H9 (cell line): Measurements from ENCODE around the gene POFUT2. TPM values are rescaled to one million over a fixed set of nuclear protein-coding genes. Genes with fewer than 3 reads are reported as not detected.
A peak's percentile ranks its signal among the peaks of the same experiment; 100 is the strongest.
"Not testable (repeated sequence)": the region's sequence is repeated elsewhere in the genome, so short reads cannot be mapped to it uniquely, and the experiment has no call there.

Experiments used
- DNase-seq: peaks from one replicate; pipeline ENCODE4 v3.0.0-alpha.2; 2017
- H2AFZ ChIP-seq: one replicate; pipeline ENCODE4 v1.6.1; 2013; ENCODE audit warnings: mild to moderate bottlenecking, low read length, control low read depth, moderate library complexity
- H2AK5ac ChIP-seq: 2 replicates; pipeline ENCODE4 v1.6.1; 2013; ENCODE audit warnings: low read length, control low read depth, mixed read lengths; ENCODE audit not compliant: insufficient read length
- H2BK120ac ChIP-seq: one replicate; pipeline ENCODE4 v1.6.1; 2013; ENCODE audit warnings: low read depth, mild to moderate bottlenecking, low read length, control low read depth, inconsistent platforms; ENCODE audit not compliant: poor library complexity, severe bottlenecking
- H2BK12ac ChIP-seq: 2 replicates; pipeline ENCODE4 v1.6.1; 2013; ENCODE audit warnings: low read length, control low read depth, mixed read lengths, low read depth; ENCODE audit not compliant: insufficient read length
- H2BK15ac ChIP-seq: 2 replicates; pipeline ENCODE4 v1.6.1; 2013; ENCODE audit warnings: low read depth, low read length, control low read depth
- H2BK20ac ChIP-seq: one replicate; pipeline ENCODE4 v1.6.1; 2013; ENCODE audit warnings: low read depth, mild to moderate bottlenecking, low read length, control low read depth, inconsistent platforms; ENCODE audit not compliant: poor library complexity, severe bottlenecking
- H2BK5ac ChIP-seq: 2 replicates; pipeline ENCODE4 v1.6.1; 2013; ENCODE audit warnings: low read length, control low read depth, mixed read lengths; ENCODE audit not compliant: insufficient read length
- H3K14ac ChIP-seq: 2 replicates; pipeline ENCODE4 v1.6.1; 2013; ENCODE audit warnings: low read length, control low read depth; ENCODE audit not compliant: insufficient read depth
- H3K18ac ChIP-seq: 2 replicates; pipeline ENCODE4 v1.6.1; 2013; ENCODE audit warnings: low read depth, mild to moderate bottlenecking, mixed read lengths, low read length, control low read depth; ENCODE audit not compliant: insufficient read length
- H3K23ac ChIP-seq: 2 replicates; pipeline ENCODE4 v1.6.1; 2013; ENCODE audit warnings: low read length, control low read depth, mixed read lengths, low read depth; ENCODE audit not compliant: insufficient read length
- H3K23me2 ChIP-seq: 2 replicates; pipeline ENCODE4 v1.6.1; 2013; ENCODE audit warnings: low read depth, mild to moderate bottlenecking, mixed read lengths, low read length, control low read depth; ENCODE audit not compliant: insufficient read length, poor library complexity, severe bottlenecking
- H3K27ac ChIP-seq: 2 replicates; pipeline ENCODE4 v1.5.1; 2013; ENCODE audit warnings: low read length, control low read depth, mixed read lengths, low read depth; ENCODE audit not compliant: insufficient read length
- H3K27me3 ChIP-seq: 2 replicates; pipeline ENCODE4 v1.6.1; 2013; ENCODE audit warnings: low read length, control low read depth, inconsistent platforms; ENCODE audit not compliant: insufficient read depth
- H3K4ac ChIP-seq: 2 replicates; pipeline ENCODE4 v1.6.1; 2013; ENCODE audit warnings: low read depth, mild to moderate bottlenecking, control low read depth, inconsistent platforms, low read length, moderate library complexity
- H3K4me1 ChIP-seq: 2 replicates; pipeline ENCODE4 v1.6.1; 2013; ENCODE audit warnings: low read length, control low read depth, inconsistent platforms; ENCODE audit not compliant: insufficient read depth
- H3K4me2 ChIP-seq: 2 replicates; pipeline ENCODE4 v1.6.1; 2013; ENCODE audit warnings: low read length, control low read depth, mixed read lengths; ENCODE audit not compliant: insufficient read length, insufficient read depth
- H3K56ac ChIP-seq: 2 replicates; pipeline ENCODE4 v1.6.1; 2013; ENCODE audit warnings: low read depth, mild to moderate bottlenecking, mixed read lengths, low read length, control low read depth; ENCODE audit not compliant: insufficient read length
- H3K79me1 ChIP-seq: 2 replicates; pipeline ENCODE4 v1.6.1; 2013; ENCODE audit warnings: low read depth, mild to moderate bottlenecking, moderate library complexity, low read length, control low read depth, inconsistent platforms; ENCODE audit not compliant: insufficient read depth, poor library complexity, severe bottlenecking
- H3K79me2 ChIP-seq: 2 replicates; pipeline ENCODE4 v1.6.1; 2013; ENCODE audit warnings: low read length, control low read depth, inconsistent platforms; ENCODE audit not compliant: insufficient read depth
- H3K9ac ChIP-seq: 2 replicates; pipeline ENCODE4 v1.6.1; 2013; ENCODE audit warnings: low read length, control low read depth, mixed read lengths; ENCODE audit not compliant: insufficient read length; ENCODE audit errors: extremely low read depth
- H3K9me3 ChIP-seq: one replicate; pipeline ENCODE4 v1.6.1; 2013; ENCODE audit warnings: low read depth, low read length, inconsistent platforms; ENCODE audit not compliant: control insufficient read depth
- H3T11ph ChIP-seq: one replicate; pipeline ENCODE4 v1.6.1; 2013; ENCODE audit warnings: mild to moderate bottlenecking, low read length, control low read depth, inconsistent platforms
- H4K20me1 ChIP-seq: one replicate; pipeline ENCODE4 v1.6.1; 2013; ENCODE audit not compliant: control insufficient read depth, insufficient read length, insufficient read depth
- H4K5ac ChIP-seq: 2 replicates; pipeline ENCODE4 v1.6.1; 2013; ENCODE audit warnings: low read depth, mild to moderate bottlenecking, mixed read lengths, low read length, control low read depth; ENCODE audit not compliant: insufficient read length
- H4K8ac ChIP-seq: replicated peaks from 2 replicates; pipeline ENCODE4 v1.6.1; 2013; ENCODE audit warnings: low read length, control low read depth, mixed read lengths, low read depth; ENCODE audit not compliant: insufficient read length
- H4K91ac ChIP-seq: 2 replicates; pipeline ENCODE4 v1.6.1; 2013; ENCODE audit warnings: low read depth, mild to moderate bottlenecking, moderate library complexity, mixed read lengths, low read length, control low read depth; ENCODE audit not compliant: insufficient read length
- H3K27ac Mint-ChIP-seq, 3 experiments: 2 replicates in 2 of 3; 3 replicates in 1 of 3; pipeline ENCODE4 v1.8.0; 2020 to 2021; ENCODE audit warnings: mixed read lengths in 3 of 3, mild to moderate bottlenecking in 1 of 3, moderate library complexity in 1 of 3
- H3K27me3 Mint-ChIP-seq: 2 replicates; pipeline ENCODE4 v1.8.0; 2021; ENCODE audit warnings: low read depth, mild to moderate bottlenecking, moderate library complexity, mixed read lengths
- H3K36me3 Mint-ChIP-seq, 3 experiments: 2 replicates in 2 of 3; 3 replicates in 1 of 3; pipeline ENCODE4 v1.8.0; 2020 to 2021; ENCODE audit warnings: low read depth in 3 of 3, mixed read lengths in 3 of 3; ENCODE audit not compliant: insufficient read depth in 1 of 3
- H3K4me1 Mint-ChIP-seq, 2 experiments: 2 replicates each; pipeline ENCODE4 v1.8.0; 2020; ENCODE audit warnings: mixed read lengths in 2 of 2
- H3K4me3 Mint-ChIP-seq, 2 experiments: 2 replicates in 1 of 2; 3 replicates in 1 of 2; pipeline ENCODE4 v1.8.0; 2020 to 2021; ENCODE audit warnings: mild to moderate bottlenecking in 2 of 2, mixed read lengths in 2 of 2, moderate library complexity in 1 of 2
- H3K9me3 Mint-ChIP-seq, 2 experiments: 2 replicates in 1 of 2; 3 replicates in 1 of 2; pipeline ENCODE4 v1.8.0; 2020; ENCODE audit warnings: mild to moderate bottlenecking in 2 of 2, mixed read lengths in 2 of 2, moderate library complexity in 1 of 2
- whole genome bisulfite sequencing: extraction: QIAGEN DNeasy Blood & Tissue Kit; methylation state at CpG from one replicate; pipeline ENCODE4 v1.1.7; 2013; ENCODE audit warnings: missing lambda C conversion rate, low lambda C conversion rate, mixed read lengths; ENCODE audit not compliant: insufficient read length; ENCODE audit errors: extremely low coverage; 5-methylcytosine and 5-hydroxymethylcytosine counted together
- total RNA-seq: library from RNA; stranded (reverse); gene quantifications from 2 replicates; pipeline ENCODE4 v1.2.1, GENCODE V29; 2021
- TF ChIP-seq, protein P1 (sequence below): fragments of 200-600 bp; sonication (generic); conservative IDR thresholded peaks from 3 replicates; pipeline ENCODE4 v1.8.0; 2021; ENCODE audit warnings: antibody characterized with exemption, mild to moderate bottlenecking

Gene POFUT2
- total RNA-seq, 1 experiment from 2014 or later = 34.8 TPM

DNA sequence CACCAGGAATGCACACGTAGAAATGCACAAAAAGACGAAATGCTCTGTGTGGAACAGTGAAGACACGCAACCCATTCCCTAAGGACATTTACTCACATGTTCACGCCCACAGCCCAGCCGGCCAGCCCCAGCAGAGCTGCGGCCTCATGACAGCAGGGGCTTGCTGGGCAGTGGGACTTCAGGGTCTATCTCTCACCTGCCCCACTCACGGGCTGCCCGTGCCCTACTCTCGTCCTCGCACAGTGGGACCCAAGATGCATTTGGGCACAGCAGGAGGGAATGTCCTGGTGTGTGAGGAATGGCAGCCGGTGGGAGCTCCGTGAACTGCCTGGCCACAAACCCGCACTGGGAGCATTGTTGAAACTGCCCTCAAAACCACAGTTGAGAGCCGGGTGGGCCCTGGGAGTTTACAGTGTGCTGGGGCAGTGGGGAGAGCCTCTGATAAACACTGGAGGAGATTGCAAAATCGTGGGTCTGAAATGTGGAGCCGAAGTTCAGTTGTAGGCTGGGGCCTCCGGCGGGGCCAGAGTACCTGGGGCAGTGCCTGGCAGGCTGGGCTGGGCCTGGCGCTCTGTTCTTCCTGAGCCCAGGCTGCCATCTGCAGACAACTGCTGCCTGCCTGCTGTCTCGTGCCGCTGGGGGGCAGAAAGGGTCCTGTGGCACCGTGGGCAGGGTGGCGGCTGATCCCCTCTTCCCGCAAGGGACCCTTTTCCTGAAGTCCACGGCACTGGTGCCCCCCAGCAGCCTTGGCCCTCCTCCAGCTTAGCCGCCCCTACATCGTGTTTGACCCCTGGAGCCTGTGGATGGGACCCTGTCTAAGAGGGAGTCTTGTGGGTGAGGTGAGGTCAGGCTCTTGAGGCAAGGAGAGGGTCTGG is 20.7 kb upstream of the POFUT2 start:
- H2AFZ ChIP-seq = no peak overlapping the region
- no peak overlapping the region for H3K9ac ChIP-seq
- peaks cover 0 to 3% of the 10 kb centered on the region in 2 experiments; a peak in 1 of 5 replicates for H3K9me3 Mint-ChIP-seq
- no peak overlapping the region for H3K14ac ChIP-seq
- H2BK12ac ChIP-seq = no peak overlapping the region
- H2BK5ac ChIP-seq = no peak overlapping the region
- H3K27ac Mint-ChIP-seq = peak overlapping the region in 2 of 3 experiments; percentile 49 to 63; a peak in 1 of 7 replicates
- H2AK5ac ChIP-seq = no peak overlapping the region
- H3K4me2 ChIP-seq = no peak overlapping the region
- no peaks in the 10 kb centered on the region for H3K79me1 ChIP-seq
- no peaks in the 10 kb centered on the region for H4K20me1 ChIP-seq
- peaks cover 16% of the 10 kb centered on the region for H3K27me3 Mint-ChIP-seq
- H4K5ac ChIP-seq = no peak overlapping the region
- H3T11ph ChIP-seq = no peak overlapping the region
- H4K91ac ChIP-seq = no peak overlapping the region
- TF ChIP-seq, protein P1, sequence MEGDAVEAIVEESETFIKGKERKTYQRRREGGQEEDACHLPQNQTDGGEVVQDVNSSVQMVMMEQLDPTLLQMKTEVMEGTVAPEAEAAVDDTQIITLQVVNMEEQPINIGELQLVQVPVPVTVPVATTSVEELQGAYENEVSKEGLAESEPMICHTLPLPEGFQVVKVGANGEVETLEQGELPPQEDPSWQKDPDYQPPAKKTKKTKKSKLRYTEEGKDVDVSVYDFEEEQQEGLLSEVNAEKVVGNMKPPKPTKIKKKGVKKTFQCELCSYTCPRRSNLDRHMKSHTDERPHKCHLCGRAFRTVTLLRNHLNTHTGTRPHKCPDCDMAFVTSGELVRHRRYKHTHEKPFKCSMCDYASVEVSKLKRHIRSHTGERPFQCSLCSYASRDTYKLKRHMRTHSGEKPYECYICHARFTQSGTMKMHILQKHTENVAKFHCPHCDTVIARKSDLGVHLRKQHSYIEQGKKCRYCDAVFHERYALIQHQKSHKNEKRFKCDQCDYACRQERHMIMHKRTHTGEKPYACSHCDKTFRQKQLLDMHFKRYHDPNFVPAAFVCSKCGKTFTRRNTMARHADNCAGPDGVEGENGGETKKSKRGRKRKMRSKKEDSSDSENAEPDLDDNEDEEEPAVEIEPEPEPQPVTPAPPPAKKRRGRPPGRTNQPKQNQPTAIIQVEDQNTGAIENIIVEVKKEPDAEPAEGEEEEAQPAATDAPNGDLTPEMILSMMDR = no peak
- H3K27me3 ChIP-seq = no peaks in the 10 kb centered on the region
- H3K18ac ChIP-seq = no peak overlapping the region
- H3K4me1 Mint-ChIP-seq = peaks cover 22 to 29% of the 10 kb centered on the region in 2 experiments
- no peaks in the 10 kb centered on the region for H3K23me2 ChIP-seq
- H3K36me3 Mint-ChIP-seq = no peaks in the 10 kb centered on the region; a peak in 2 of 7 replicates
- no CpG with 5 or more reads among the region's 27 CpGs for WGBS
- no peak overlapping the region for H3K4ac ChIP-seq
- no peak overlapping the region; a peak in 2 of 5 replicates for H3K4me3 Mint-ChIP-seq
- no peak overlapping the region for H2BK15ac ChIP-seq
- no peak overlapping the region for H2BK20ac ChIP-seq
- H3K9me3 ChIP-seq = no peaks in the 10 kb centered on the region
- no peaks in the 10 kb centered on the region for H3K79me2 ChIP-seq
- no peak for DNase-seq
- H3K23ac ChIP-seq = no peak overlapping the region
- no peak overlapping the region for H3K56ac ChIP-seq
- no peak overlapping the region for H3K27ac ChIP-seq
- H2BK120ac ChIP-seq = no peak overlapping the region
- H4K8ac ChIP-seq = no peak overlapping the region
- no peaks in the 10 kb centered on the region for H3K4me1 ChIP-seq

- H3K4me2 ChIP-seq, H3K9me3 ChIP-seq, H3T11ph ChIP-seq, H3K4me1 ChIP-seq, H2AK5ac ChIP-seq, H2BK120ac ChIP-seq, H3K14ac ChIP-seq, H3K18ac ChIP-seq, H2BK20ac ChIP-seq, H3K23ac ChIP-seq, H3K27ac Mint-ChIP-seq, H3K36me3 Mint-ChIP-seq, H3K4ac ChIP-seq, H2BK12ac ChIP-seq, H2BK5ac ChIP-seq, H4K8ac ChIP-seq, H3K9me3 Mint-ChIP-seq, H4K91ac ChIP-seq, H4K5ac ChIP-seq, H3K9ac ChIP-seq, H3K79me2 ChIP-seq, H2AFZ ChIP-seq, H3K27ac ChIP-seq, H3K4me3 Mint-ChIP-seq, H3K23me2 ChIP-seq, H4K20me1 ChIP-seq, H3K27me3 ChIP-seq, DNase-seq, H3K79me1 ChIP-seq, H2BK15ac ChIP-seq, H3K56ac ChIP-seq: not testable (repeated sequence)
- Mint-ChIP-seq H3K27me3 (peaks cover 11% of the 10 kb centered on the region), H3K4me1 (peaks cover 22 to 29% of the 10 kb centered on the region in 2 experiments)
- no CpG with 5 or more reads among the region's 17 CpGs for WGBS
These were observed 20.0 kb upstream of the POFUT2 start for GRCh38 chr21:45307597-45308158.
